ENCODE measurements around the gene SLC30A9.

The SLC30A9 gene

GRCh38 chr4:42088386-42088785 lies 98.1 kb downstream of the SLC30A9 start:
- TF ChIP-seq CTCF (conservative IDR thresholded peaks at IDR 0.05; ENCODE audit: low read length), result no peak
- DNase-seq (ENCODE audit: low read depth), result no peak
- H3K4me3 ChIP-seq (ENCODE audit: low read length), result no peak overlapping the region

- DNase-seq (ENCODE audit: low read depth), result peak; percentile 24
- no peak overlapping the region for H3K4me3 ChIP-seq (ENCODE audit: low read length)
- no peak for TF ChIP-seq CTCF (conservative IDR thresholded peaks at IDR 0.05; ENCODE audit: low read length)
Measured at GRCh38 chr4:42101446-42101975, 111.2 kb downstream of the SLC30A9 start.

GRCh38 chr4:42104521-42104920 lies 114.2 kb downstream of the SLC30A9 start:
- DNase-seq (ENCODE audit: low read depth), result peak; percentile 36
- H3K4me3 ChIP-seq (ENCODE audit: low read length), result no peak overlapping the region
- TF ChIP-seq CTCF (conservative IDR thresholded peaks at IDR 0.05; ENCODE audit: low read length), result no peak

- DNase-seq (ENCODE audit: low read depth), result no peak
- H3K4me3 ChIP-seq (ENCODE audit: low read length), result no peak overlapping the region
- TF ChIP-seq CTCF (conservative IDR thresholded peaks at IDR 0.05; ENCODE audit: low read length), result no peak
Measured at GRCh38 chr4:42112846-42113245, 122.5 kb downstream of the SLC30A9 start.

GRCh38 chr4:42119886-42120285 lies 129.6 kb downstream of the SLC30A9 start:
- no peak overlapping the region for H3K4me3 ChIP-seq (ENCODE audit: low read length)
- TF ChIP-seq CTCF (conservative IDR thresholded peaks at IDR 0.05; ENCODE audit: low read length), result no peak
- no peak for DNase-seq (ENCODE audit: low read depth)

GRCh38 chr4:42122237-42122636 lies 131.9 kb downstream of the SLC30A9 start:
- DNase-seq (ENCODE audit: low read depth), result no peak
- H3K4me3 ChIP-seq (ENCODE audit: low read length), result no peak overlapping the region
- TF ChIP-seq CTCF (conservative IDR thresholded peaks at IDR 0.05; ENCODE audit: low read length), result no peak

- no peak for DNase-seq (ENCODE audit: low read depth)
- no peak for TF ChIP-seq CTCF (conservative IDR thresholded peaks at IDR 0.05; ENCODE audit: low read length)
- H3K4me3 ChIP-seq (ENCODE audit: low read length), result no peak overlapping the region
Measured at GRCh38 chr4:42123071-42123644, 132.8 kb downstream of the SLC30A9 start.

Measured in AG10803 (cell line).